HEK293 (cell line): ENCODE measurements around the gene YAF2.

Source experiments
- CTCF ChIA-PET: fragments of 350-600 bp; formaldehyde crosslinking; extraction: SDS; loops from one replicate; lab custom pipeline; 2021; ENCODE audit warnings: antibody characterized with exemption; lab: Yijun Ruan, JAX
- POLR2A ChIA-PET: fragments of 300-600 bp; formaldehyde crosslinking; extraction: SDS; loops from one replicate; lab custom pipeline; 2020; ENCODE audit warnings: antibody characterized with exemption, inconsistent platforms; lab: Yijun Ruan, JAX
- H3K27ac ChIP-seq: fragments of 200-500 bp; sonication (Bioruptor generic); 2 replicates; pipeline ENCODE4 v1.5.1; 2014; ENCODE audit warnings: low read depth, low read length, control low read depth, inconsistent platforms; ENCODE audit errors: extremely low read depth
- H3K36me3 ChIP-seq, 2 experiments: fragments of 200-500 bp in 1 of 2; sonication (Bioruptor generic) in 1 of 2; 1 replicate in 1 of 2; 2 replicates in 1 of 2; pipeline ENCODE4 v1.5.1; 2014 to 2017; ENCODE audit warnings: inconsistent platforms in 2 of 2, low read length in 2 of 2; ENCODE audit not compliant: control insufficient read depth in 2 of 2, insufficient read depth in 1 of 2
- H3K4me1 ChIP-seq: fragments of 200-500 bp; sonication (Bioruptor generic); 2 replicates; pipeline ENCODE4 v1.5.1; 2014; ENCODE audit warnings: mild to moderate bottlenecking, low read length, inconsistent platforms; ENCODE audit not compliant: control insufficient read depth, insufficient read depth
- H3K4me3 ChIP-seq: 2 replicates; pipeline ENCODE4 v1.5.1; 2011; ENCODE audit warnings: low read depth, mild to moderate bottlenecking, control low read depth, low read length, moderate library complexity
- H3K9me3 ChIP-seq: fragments of 200-500 bp; sonication (Bioruptor generic); 2 replicates; pipeline ENCODE4 v1.5.1; 2014; ENCODE audit warnings: low read depth, low read length, inconsistent platforms; ENCODE audit not compliant: control insufficient read depth, insufficient read depth
- BCL11A ChIP-seq: fragments of 450-650 bp; formaldehyde crosslinking; IDR thresholded peaks from 2 replicates; pipeline ENCODE4 v1.5.1; 2016; ENCODE audit warnings: low read depth, missing biosample characterization, missing genetic modification characterization
- BCL11B ChIP-seq: fragments of 450-650 bp; formaldehyde crosslinking; IDR thresholded peaks from 2 replicates; pipeline ENCODE4 v1.5.1; 2016; ENCODE audit warnings: low read depth, missing biosample characterization, missing genetic modification characterization
- HOXC10 ChIP-seq: sonication (generic); formaldehyde crosslinking; IDR thresholded peaks from 2 replicates; pipeline ENCODE4 v1.8.1; 2023; ENCODE audit warnings: mild to moderate bottlenecking, missing genetic modification reagents
- HOXD13 ChIP-seq: sonication (generic); formaldehyde crosslinking; IDR thresholded peaks from 2 replicates; pipeline ENCODE4 v1.8.0; 2022; ENCODE audit warnings: missing genetic modification reagents, borderline replicate concordance
- KLF1 ChIP-seq: fragments of 450-650 bp; formaldehyde crosslinking; IDR thresholded peaks from 2 replicates; pipeline ENCODE4 v1.5.1; 2016; ENCODE audit warnings: missing biosample characterization, missing genetic modification characterization
- KLF16 ChIP-seq: fragments of 450-650 bp; formaldehyde crosslinking; IDR thresholded peaks from 2 replicates; pipeline ENCODE4 v1.5.1; 2017; ENCODE audit warnings: missing biosample characterization, missing genetic modification characterization
- KLF17 ChIP-seq: fragments of 450-650 bp; formaldehyde crosslinking; IDR thresholded peaks from 2 replicates; pipeline ENCODE4 v1.5.1; 2016; ENCODE audit warnings: missing biosample characterization, missing genetic modification characterization
- OSR2 ChIP-seq: fragments of 450-650 bp; formaldehyde crosslinking; IDR thresholded peaks from 2 replicates; pipeline ENCODE4 v1.5.1; 2016; ENCODE audit warnings: missing biosample characterization, missing genetic modification characterization
- SCRT1 ChIP-seq: fragments of 450-650 bp; formaldehyde crosslinking; IDR thresholded peaks from 2 replicates; pipeline ENCODE4 v1.5.1; 2016; ENCODE audit warnings: missing biosample characterization, missing genetic modification characterization, borderline replicate concordance
- ZBTB26 ChIP-seq: fragments of 450-650 bp; formaldehyde crosslinking; optimal IDR thresholded peaks from 2 replicates; pipeline ENCODE3; 2016; ENCODE audit warnings: missing biosample characterization, mild to moderate bottlenecking, missing genetic modification characterization
- ZBTB6 ChIP-seq: fragments of 450-650 bp; formaldehyde crosslinking; IDR thresholded peaks from 2 replicates; pipeline ENCODE4 v1.5.1; 2017; ENCODE audit warnings: missing biosample characterization, missing genetic modification characterization
- ZFHX2 ChIP-seq: fragments of 450-650 bp; formaldehyde crosslinking; conservative IDR thresholded peaks from 2 replicates; pipeline ENCODE4 v1.5.1; 2016; ENCODE audit warnings: missing biosample characterization, missing genetic modification characterization
- ZNF2 ChIP-seq: fragments of 450-650 bp; formaldehyde crosslinking; IDR thresholded peaks from 2 replicates; pipeline ENCODE4 v1.5.1; 2016; ENCODE audit warnings: missing biosample characterization, missing genetic modification characterization
- ZNF292 ChIP-seq: fragments of 450-650 bp; formaldehyde crosslinking; IDR thresholded peaks from 2 replicates; pipeline ENCODE4 v1.5.1; 2016; ENCODE audit warnings: low read depth, missing biosample characterization, missing genetic modification characterization, borderline replicate concordance
- ZNF335 ChIP-seq: fragments of 450-650 bp; formaldehyde crosslinking; conservative IDR thresholded peaks from 2 replicates; pipeline ENCODE4 v1.5.1; 2016; ENCODE audit warnings: missing biosample characterization, missing genetic modification characterization
- ZNF48 ChIP-seq: fragments of 450-650 bp; formaldehyde crosslinking; IDR thresholded peaks from 2 replicates; pipeline ENCODE4 v1.5.1; 2016; ENCODE audit warnings: missing biosample characterization, missing genetic modification characterization
- ZNF488 ChIP-seq: fragments of 450-650 bp; formaldehyde crosslinking; IDR thresholded peaks from 2 replicates; pipeline ENCODE4 v1.5.1; 2016; ENCODE audit warnings: missing biosample characterization, missing genetic modification characterization
- ZNF561 ChIP-seq: fragments of 450-650 bp; IDR thresholded peaks from 2 replicates; pipeline ENCODE4 v1.5.1; 2018; ENCODE audit warnings: missing biosample characterization, missing genetic modification characterization, borderline replicate concordance
- ZNF610 ChIP-seq: fragments of 450-650 bp; formaldehyde crosslinking; IDR thresholded peaks from 2 replicates; pipeline ENCODE4 v1.5.1; 2016; ENCODE audit warnings: missing biosample characterization, missing genetic modification characterization, borderline replicate concordance
- ZNF639 ChIP-seq: fragments of 450-650 bp; formaldehyde crosslinking; IDR thresholded peaks from 2 replicates; pipeline ENCODE4 v1.5.1; 2016; ENCODE audit warnings: missing biosample characterization, missing genetic modification characterization
- ZNF645 ChIP-seq: fragments of 450-650 bp; formaldehyde crosslinking; IDR thresholded peaks from 2 replicates; pipeline ENCODE4; 2016; ENCODE audit warnings: missing biosample characterization, missing genetic modification characterization
- ZNF677 ChIP-seq: fragments of 450-650 bp; IDR thresholded peaks from 2 replicates; pipeline ENCODE4 v1.5.0; 2018; ENCODE audit warnings: missing biosample characterization, mild to moderate bottlenecking, missing genetic modification characterization, moderate library complexity
- ZNF768 ChIP-seq: fragments of 450-650 bp; formaldehyde crosslinking; IDR thresholded peaks from 2 replicates; pipeline ENCODE4 v1.5.1; 2018; ENCODE audit warnings: missing biosample characterization, mild to moderate bottlenecking, missing genetic modification characterization
- ZSCAN16 ChIP-seq: fragments of 450-650 bp; formaldehyde crosslinking; IDR thresholded peaks from 2 replicates; pipeline ENCODE4 v1.5.1; 2016; ENCODE audit warnings: missing biosample characterization, missing genetic modification characterization

Gene YAF2

GRCh38 chr12:42237853-42238239, 202 bp downstream of the YAF2 start:
- H3K4me3 ChIP-seq = peak overlapping the region; percentile 86
- ChIA-PET POLR2A (interaction anchor here (0.7 to 2.5 kb wide), 4 partner anchors 18 to 93 kb away, joined by 3 to 9 read pairs (median 4); partner anchors contain the start of genes GXYLT1, PPHLN1 and ZCRB1), CTCF (no interaction called here)
- peaks cover 14 to 26% of the 10 kb centered on the region in 2 experiments for H3K36me3 ChIP-seq
- peak overlapping the region; percentile 97 for H3K27ac ChIP-seq
- peaks cover 11% of the 10 kb centered on the region for H3K4me1 ChIP-seq
- no peaks in the 10 kb centered on the region for H3K9me3 ChIP-seq
- TF ChIP-seq OSR2 (tag by site-specific recombination) (no peak), ZNF677 (tag by site-specific recombination) (0 out of 2 replicates have a peak, but pooled peaks have one; percentile 8)
- TF ChIP-seq, all 188 proteins: peak for 1

GRCh38 chr12:42237052-42237852, 796 bp downstream of the YAF2 start:
- H3K4me3 ChIP-seq = peak overlapping the region; percentile 86
- CTCF ChIA-PET = interaction anchor here (0.7 to 1.1 kb wide), 2 partner anchors 22 to 95 kb away, joined by 3 to 5 read pairs; no protein-coding TSS in a partner anchor
- H3K36me3 ChIP-seq = peaks cover 14 to 26% of the 10 kb centered on the region in 2 experiments
- no peaks in the 10 kb centered on the region for H3K9me3 ChIP-seq
- peak overlapping the region; percentile 97; the same call in 1 of the 2 replicates for H3K27ac ChIP-seq
- H3K4me1 ChIP-seq = peaks cover 15% of the 10 kb centered on the region
- POLR2A ChIA-PET = interaction anchor here (0.9 to 2.5 kb wide), 3 partner anchors 17 to 93 kb away, joined by 4 to 9 read pairs (median 5); partner anchors contain the start of genes GXYLT1, PPHLN1 and ZCRB1
- TF ChIP-seq HOXD13 (peak; percentile 17; the same call in 1 of the 2 replicates), ZNF48 (tag by site-specific recombination) (no peak), KLF1 (tag by site-specific recombination) (peak; percentile 60), HOXC10 (CRISPR knock-in tag) (0 out of 2 replicates have a peak, but pooled peaks have one; percentile 52), ZNF561 (tag by site-specific recombination) (peak; percentile 62; the same call in 1 of the 2 replicates), ZSCAN16 (tag by site-specific recombination) (no peak), BCL11B (tag by site-specific recombination) (peak; percentile 78; the same call in 1 of the 2 replicates), SCRT1 (tag by site-specific recombination) (no peak), ZNF610 (tag by site-specific recombination) (no peak), KLF16 (tag by site-specific recombination) (peak; percentile 65; the same call in 1 of the 2 replicates), KLF17 (tag by site-specific recombination) (peak; percentile 78), ZNF2 (tag by site-specific recombination) (peak; percentile 37; the same call in 1 of the 2 replicates), BCL11A (tag by site-specific recombination) (no peak; the same call in 1 of the 2 replicates), ZBTB6 (tag by site-specific recombination) (no peak), ZNF645 (tag by site-specific recombination) (no peak), ZNF292 (tag by site-specific recombination) (no peak), ZBTB26 (tag by site-specific recombination) (peak; percentile 76), ZFHX2 (tag by site-specific recombination) (peak; percentile 71), ZNF768 (tag by site-specific recombination) (no peak), ZNF335 (tag by site-specific recombination) (peak; percentile 89), ZNF639 (no peak), ZNF488 (tag by site-specific recombination) (no peak)
